Stimulated activated CD4-positive, alpha-beta T cell treated with anti-CD3 and anti-CD28 coated beads, Interleukin-4, amount 100 ng/mL, for 24 hours (primary cell): ENCODE data around the gene CPA4.

Experiments
- DNase-seq: peaks from one replicate; pipeline ENCODE4 v3.0.0-alpha.2; 2020

The CPA4 gene

GRCh38 chr7:130366564-130366963 lies 73.6 kb downstream of the CPA4 start:
- no peak for DNase-seq

DNA sequence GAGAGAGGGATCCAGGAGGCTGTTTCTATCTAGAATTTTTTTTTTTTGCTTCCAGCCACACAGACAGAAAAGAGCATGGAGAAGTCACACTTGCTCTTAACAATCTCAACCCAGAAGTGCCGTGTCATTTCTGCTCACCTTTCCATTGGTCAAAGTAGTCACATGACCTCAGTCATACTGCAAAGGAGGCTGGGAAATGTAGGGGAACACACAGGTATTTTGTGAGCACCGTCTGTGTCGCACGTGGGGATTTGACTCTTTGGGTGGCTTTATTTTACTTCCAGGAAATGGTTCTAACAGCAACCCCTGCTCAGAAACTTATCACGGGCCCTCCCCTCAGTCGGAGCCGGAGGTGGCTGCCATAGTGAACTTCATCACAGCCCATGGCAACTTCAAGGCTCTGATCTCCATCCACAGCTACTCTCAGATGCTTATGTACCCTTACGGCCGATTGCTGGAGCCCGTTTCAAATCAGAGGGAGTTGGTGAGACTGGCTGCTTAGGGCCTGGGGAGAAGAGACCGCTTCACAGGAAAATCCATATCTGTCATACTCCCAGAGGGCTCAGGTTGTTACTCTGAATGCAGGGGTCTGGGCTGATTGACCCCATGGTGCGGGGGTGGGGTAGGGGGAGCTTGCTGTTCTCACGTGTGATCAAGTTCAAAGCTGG lies 74.3 kb downstream of the CPA4 start:
- DNase-seq = no peak

DNA sequence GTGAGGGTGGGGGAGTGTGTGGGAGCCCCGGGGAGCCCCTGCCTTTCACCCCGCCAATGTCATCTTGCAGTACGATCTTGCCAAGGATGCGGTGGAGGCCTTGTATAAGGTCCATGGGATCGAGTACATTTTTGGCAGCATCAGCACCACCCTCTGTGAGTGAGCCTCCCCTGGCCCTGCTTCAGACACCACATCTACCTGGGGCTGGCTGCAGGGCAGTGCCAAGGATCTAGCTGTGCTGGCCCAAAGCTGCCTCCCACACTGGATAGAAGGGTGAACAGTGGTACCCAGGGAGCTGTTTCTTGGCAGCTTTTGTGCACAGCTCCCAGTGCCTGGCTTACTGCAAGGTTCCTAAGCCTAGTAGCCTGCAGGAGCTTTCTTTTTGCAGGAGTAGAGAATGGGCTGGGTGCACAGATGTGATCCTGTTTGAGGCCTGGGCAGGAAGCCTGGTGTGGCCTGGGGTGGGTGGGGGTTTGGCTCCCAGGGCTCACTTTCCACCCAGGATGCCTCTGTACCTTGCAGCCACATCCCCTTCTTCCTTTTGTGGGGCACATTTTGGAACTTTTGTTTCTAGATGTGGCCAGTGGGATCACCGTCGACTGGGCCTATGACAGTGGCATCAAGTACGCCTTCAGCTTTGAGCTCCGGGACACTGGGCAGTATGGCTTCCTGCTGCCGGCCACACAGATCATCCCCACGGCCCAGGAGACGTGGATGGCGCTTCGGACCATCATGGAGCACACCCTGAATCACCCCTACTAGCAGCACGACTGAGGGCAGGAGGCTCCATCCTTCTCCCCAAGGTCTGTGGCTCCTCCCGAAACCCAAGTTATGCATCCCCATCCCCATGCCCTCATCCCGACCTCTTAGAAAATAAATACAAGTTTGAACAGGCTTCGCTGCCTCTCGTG lies 75.1 kb downstream of the CPA4 start:
- no peak for DNase-seq

- no peak for DNase-seq
Observed at GRCh38 chr7:130369110-130369711, 76.2 kb downstream of the CPA4 start.

DNA sequence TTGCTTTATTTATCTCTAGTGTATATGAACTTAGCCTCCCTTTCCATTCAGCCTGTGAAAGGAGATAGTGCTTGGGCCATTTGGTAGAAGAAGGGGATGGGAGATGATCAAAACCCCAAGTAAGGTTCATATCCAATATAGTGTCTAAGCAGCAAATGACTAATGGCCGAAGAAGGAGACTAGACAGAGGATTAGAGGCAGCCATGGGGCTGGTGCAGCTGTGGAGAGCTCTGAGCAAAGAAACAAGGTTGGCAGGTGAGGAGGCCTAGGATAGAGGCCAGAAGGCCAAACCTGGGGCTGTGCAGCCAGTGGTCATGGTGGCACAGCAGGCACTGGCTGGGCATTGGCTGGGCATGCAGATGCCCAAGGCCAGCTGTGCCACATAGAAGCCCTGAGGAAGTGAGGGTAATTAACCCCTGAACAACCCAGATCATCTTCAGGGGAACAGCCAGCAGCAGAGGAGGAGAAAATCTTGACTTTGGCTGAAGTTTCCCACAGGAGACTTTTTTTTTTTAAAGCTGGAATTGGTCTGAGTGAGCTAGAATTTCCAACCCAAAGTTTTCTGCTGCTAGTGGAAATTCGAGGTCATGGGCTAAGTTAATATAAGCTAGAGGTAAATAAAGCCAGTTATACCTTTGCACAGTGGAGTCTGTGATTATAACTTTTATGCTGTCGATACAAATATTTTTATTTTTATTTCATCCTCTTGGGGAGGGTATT lies 77.0 kb downstream of the CPA4 start:
- DNase-seq = no peak

DNA sequence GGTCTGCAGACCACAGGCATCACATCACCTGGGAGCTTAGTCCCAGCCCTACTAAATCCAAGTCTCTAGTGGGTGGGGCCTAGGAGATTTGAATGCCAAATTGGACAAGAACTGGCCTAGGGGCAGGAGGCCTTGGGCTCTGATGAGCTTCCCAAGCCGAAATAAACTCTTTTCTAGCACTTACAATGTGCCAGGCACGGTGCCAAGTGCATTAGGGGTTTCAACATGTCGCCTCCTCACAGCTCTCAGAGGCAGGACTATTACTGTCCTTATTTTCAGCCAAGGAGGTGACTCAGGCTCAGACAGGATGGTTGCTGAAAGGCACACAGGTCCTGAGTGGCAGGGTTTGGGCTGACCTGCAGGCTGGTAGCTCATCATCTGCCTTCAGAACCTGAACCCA lies 78.1 kb downstream of the CPA4 start:
- DNase-seq = no peak

- DNase-seq = no peak
Observed at GRCh38 chr7:130372402-130373165, 79.6 kb downstream of the CPA4 start.
